GM21423 (cell line): ENCODE data around the gene PURB.
A peak's percentile ranks its signal among the peaks of the same experiment; 100 is the strongest.
"Not testable (repeated sequence)": the region's sequence is repeated elsewhere in the genome, so short reads cannot be mapped to it uniquely, and the experiment has no call there.

Experiments used
- ATAC-seq: cut with Tn5 transposase; IDR thresholded peaks from one replicate; pipeline ENCODE4 v1.9.1; 2021; ENCODE audit warnings: mild to moderate bottlenecking, moderate library complexity; ENCODE audit not compliant: unreplicated experiment

Gene PURB

DNA sequence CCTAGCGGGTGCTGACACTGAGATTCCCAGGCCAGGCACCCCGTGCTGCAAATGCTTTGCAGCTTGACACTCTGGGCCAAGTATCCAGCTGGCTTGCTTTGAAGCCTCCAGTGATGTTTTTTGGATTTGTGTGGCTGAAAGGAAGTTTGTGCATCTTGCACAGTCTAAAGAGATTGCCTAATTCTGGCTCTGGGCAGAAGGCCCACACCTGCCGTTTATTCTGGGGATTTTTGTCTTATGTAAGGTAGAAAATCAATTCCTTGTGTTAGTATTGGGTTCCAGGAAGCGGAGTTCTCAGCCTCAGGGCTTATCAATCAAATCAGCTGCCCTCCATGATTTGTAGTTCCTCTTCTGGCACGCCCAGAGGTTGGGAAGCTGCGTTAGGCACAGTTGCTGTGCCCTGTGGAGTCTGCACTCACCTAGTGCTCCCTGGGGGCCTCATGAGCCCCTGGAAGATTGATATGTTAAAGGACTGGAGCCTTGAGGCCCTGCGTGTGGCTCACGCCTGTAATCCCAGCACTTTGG lies 8.4 kb upstream of the PURB start:
- no peak for ATAC-seq

DNA sequence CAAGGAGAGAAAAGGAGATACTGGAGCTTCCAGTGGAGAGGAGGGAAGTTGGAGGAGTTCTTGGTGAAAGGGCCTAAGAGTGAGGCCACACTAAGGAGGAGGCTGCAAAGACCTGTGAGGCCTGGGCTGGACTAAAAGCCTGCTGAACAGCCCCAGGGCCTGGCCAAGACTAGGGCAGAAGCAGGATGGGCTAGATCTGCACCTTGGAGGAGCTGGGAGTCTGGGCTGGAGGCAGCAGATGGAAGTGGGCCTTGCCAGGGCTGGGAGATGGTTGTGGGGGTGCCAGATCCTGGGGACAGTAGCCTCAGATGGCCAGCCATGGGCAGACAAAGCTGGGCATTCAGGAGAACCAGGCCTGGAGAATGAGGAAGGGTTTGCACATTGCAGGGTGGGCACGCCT lies 6.5 kb upstream of the PURB start:
- ATAC-seq = no peak

DNA sequence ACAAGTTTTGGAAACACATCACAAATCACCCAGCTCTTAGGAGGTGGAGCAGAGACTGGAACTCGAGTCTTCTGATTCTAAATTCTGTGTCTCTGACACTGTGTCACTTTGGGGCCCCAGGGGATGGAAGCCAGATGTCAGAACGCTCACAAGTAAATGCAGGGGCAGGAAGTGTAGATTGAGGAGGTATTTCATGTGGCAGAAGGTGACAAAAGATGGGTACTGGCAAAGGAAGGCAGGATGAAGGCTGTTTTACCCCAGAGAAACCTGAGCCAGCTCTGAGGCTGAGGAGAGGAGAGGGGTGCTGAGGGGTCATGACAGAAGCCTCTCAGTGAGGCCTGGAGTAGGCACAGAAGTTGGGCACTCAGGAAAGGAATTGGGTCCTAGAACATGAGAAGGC lies 6.0 kb upstream of the PURB start:
- ATAC-seq = no peak

DNA sequence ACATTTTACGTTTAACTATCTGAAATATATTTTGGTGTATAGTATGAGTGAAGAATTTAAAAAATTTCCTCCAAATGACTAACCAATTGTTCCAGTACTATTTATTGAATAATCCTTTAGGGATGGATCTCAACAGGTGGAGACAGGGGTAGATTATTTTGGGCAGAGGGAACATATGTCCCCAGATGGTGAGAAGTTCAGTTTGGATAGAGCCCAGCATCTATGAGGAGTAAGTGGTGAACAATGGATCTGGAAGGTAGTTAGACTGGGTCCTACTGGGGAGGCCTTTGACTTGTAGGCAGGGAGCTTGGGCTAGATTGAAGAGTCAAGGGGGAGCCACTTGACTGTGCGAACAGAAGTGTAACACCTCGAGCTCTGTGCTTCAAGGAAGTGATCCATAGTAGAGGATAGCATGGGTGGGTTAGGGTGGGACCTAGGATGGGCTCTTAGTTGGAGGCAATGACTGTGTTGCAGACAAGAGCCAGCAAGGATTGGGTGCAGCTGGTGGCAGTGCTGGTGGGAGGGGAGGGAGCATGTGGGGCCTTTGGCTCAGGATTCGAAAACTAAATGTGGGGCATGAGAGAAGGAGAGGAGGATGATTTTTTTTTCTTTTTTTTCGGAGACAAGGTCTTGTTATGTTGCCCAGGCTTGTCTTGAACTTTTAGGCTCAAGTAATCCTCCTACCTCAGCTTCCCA lies 3.9 kb upstream of the PURB start:
- ATAC-seq = no peak

DNA sequence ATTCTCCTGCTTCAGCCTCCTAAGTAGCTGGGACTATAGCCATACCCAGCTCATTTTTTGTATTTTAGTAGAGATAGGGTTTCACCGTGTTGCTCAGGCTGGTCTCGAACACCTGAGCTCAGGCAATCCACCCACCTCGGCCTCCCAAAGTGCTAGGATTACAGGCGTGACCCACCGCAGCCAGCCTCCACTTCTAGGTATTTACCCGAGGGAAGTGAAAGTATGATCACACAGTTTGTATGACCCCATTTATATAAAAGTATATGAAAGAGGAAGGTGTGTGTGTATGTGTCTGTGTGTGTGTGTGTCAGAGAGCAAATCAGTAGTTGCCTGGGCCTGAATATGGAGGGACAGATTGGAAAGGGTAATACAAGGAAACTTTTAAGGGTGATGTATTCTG lies 2.0 kb upstream of the PURB start:
- no peak for ATAC-seq

DNA sequence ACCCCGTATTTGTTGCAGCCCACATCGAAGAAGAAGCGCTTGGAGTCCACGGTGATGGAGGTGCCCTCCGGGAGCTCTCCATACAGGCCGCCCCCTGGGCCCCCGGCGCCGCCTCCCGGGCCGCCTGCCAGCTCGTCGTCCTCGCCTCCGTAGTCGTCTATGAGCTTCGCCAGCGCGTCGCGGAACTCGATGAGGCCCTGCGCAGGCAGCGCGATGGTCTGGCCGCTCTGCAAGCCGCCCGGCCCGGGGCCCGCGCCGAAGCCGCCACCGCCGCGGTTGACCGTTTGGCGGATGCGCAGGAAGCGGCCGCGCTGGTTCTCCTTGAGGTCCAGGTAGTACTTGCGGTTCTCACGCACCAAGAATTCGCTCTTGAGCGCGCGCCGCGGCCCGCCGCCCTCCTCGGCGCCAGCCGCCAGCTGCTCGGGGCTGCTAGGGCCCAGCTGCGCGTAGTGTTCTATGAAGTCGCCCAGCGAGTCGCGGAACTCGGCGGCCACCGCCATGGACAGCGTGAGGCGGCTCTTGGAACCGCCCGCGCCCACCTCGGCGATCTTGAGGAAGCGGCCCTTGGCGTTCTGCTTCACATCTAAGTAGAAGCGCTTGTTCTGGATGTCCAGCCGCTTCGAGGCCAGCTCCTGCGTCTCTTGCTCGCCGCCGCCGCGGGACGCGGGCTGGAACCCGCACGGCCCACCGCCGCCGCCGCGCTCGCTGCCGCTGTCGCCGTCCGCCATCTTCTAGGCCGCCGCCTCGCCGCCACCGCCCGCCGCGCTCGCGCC lies 523 bp downstream of the PURB start:
- ATAC-seq = peak; percentile 17

DNA sequence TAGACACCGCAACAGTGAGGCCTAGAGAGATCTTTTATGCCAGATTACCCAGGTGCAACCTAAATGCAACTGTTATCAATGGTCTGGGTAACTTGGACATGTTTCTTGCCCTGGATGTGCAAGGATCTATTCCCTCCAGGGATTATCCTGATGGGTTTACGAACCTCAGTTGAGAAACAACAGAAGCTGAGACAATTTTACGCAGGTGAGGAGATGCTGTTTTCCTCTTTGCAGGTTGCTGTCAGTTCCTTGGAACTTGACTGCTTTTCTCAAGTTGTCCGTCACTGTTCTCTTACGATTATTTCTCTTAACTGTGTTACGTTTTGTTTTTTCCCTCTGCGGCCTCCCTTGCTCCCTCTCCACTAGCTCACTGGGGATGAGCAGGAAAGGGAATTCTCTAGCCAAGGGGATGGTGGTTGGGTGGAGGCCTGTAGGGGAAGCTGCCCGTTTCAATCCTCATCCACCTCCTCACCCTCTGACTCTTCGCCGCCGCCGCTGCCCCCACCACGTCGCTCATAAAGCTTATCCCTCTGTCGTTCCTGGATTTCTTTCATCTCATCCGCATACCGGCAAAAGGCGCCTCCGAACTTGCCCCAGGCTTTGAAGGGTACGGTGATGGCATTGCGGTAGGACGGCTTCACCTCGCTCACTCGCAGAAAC lies 1.2 kb downstream of the PURB start:
- no peak for ATAC-seq

DNA sequence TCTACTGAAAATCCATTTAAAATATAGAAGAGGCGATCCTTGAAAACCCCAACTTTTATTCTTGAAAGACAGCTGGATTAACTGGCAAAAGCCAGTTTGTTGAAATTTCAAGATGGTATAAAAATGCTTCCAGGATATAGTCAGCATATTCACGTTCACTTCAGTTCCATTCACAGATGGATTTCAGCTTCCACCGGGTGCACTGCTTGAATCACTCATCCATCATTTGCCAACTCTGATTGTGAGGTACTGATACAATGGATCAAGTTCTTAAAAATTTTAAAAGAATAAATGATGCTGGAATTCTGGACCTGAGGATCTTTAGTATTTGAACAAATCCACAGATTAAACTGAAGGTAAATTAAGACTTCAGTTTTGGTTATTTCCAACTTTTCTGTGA lies 2.4 kb downstream of the PURB start:
- ATAC-seq = no peak

DNA sequence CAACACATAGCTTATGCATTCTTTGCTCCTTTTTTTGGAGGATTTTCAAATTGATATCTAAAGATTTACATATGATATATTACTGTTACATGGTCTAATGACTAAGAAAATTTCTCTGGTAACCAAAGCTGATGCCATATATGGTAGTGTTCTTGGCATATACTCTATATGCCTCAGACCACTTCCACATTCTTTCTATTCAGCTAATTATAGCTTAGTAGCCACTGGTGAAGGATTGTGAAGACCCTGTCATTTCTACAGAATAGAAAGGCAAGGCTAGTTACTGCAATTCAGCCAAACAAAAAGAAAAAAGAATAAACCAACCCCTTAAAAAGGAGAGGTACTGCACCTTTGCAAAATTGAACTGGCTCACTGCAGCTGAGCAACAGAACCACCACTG lies 3.7 kb downstream of the PURB start:
- peak; percentile 19 for ATAC-seq

DNA sequence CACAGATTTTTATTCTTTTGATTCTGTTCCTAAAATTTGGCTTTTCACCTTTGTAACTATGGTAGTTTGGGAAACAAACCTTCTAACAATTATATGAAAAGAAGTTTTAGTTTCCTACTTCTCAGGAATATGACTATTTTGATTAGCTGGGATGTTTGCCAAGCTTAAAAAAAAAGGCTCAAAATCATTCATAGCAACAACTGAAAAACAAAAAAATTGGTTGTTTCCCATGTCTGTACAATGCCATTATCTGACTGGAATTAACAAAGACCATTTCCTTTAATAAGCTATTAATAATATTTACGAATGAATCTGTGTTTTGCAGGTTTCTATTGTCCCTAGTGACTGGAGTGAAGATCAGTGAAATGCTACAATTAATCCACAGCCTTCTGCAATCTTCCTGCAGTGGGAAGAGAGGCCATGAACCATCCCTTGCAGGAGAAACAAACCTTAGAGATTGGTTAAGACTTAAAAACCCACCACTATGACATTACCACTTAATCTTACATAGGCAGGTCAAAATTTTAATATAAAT lies 4.2 kb downstream of the PURB start:
- no peak for ATAC-seq

DNA sequence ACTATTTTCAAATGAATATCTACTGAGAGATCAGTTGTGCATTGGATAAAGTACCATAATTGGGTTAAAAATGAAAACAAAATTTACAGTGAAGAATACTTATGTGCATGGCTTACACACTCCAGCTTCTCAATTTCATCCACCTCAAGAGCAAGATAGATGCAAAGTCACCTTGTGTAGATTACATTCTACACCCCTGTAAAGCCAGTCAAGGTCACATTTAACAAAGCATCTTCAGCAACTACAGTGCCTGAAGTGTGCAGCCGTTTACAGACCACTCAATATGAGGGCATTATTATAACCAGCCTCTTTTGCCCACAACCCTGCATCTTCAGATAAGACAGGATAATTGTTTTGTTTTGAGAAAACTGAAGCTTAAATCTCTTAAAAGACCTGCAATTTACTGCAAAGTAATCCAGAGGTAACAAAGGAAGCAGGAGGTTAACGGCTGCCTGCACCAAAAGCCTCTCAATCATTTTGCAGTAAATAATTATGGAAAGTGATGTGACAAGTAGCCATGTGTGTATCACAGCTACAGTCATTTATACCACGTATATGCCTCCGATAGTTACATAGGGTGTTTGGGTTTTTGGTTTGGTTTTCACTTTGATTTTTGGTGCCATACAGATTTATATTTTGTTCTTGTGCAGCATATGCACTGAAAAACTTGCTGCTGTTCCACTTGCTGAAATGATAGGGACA lies 4.9 kb downstream of the PURB start:
- ATAC-seq = no peak

DNA sequence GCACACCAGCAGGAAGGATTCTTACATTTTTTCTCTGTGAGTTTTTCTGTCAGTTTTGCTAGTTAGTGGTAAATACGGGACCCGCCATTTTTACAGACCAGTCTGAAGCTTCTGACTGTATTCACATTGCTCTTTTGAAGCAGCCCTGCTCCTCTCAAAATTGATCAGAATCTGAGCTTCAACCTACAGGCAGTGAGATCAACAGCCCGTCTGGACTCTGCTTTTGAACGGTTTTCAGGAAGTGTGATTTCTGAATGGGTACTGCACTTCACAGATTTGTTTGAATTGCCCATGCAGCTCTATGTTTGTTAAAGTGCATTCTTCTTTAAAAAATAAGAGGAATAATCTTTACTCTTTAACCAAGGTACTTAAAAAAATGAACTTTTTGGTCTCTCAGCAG lies 8.9 kb downstream of the PURB start:
- ATAC-seq = no peak

DNA sequence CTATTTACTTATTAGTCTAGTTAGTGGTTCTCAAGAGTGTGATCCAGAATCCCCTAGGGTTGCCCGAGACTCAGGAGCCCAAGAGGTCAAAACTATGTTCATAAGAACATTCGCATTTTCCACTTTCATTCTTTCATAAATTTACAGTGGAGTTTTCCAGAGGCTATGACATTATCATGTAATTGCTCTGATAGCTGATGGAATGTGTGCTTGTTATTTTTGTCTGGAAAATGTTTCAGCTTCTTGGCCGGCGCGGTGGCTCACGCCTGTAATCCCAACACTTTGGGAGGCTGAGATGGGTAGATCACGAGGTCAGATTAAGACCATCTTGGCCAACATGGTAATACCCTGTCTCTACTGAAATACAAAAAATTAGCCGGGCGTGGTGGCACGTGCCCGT lies 10.1 kb downstream of the PURB start:
- ATAC-seq = no peak

DNA sequence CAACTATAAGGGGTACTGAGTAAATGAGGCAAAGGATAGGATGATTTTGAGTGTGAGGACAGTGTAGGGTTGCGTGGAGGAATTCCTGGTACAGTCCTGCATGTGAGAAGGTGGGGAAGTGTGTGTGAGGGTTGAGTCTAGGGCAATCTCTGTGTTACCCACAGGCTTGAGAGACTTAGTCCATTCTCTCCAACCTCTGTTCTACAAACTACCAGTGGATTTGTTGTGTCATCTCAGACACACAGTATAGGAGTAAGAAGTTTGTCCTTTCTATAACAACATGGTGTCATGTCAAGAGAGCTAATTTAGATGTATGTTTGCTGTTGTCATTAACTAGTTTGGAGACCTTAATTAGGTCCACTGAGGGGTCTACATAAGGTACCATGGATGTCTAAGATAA lies 12.5 kb downstream of the PURB start:
- ATAC-seq = no peak

DNA sequence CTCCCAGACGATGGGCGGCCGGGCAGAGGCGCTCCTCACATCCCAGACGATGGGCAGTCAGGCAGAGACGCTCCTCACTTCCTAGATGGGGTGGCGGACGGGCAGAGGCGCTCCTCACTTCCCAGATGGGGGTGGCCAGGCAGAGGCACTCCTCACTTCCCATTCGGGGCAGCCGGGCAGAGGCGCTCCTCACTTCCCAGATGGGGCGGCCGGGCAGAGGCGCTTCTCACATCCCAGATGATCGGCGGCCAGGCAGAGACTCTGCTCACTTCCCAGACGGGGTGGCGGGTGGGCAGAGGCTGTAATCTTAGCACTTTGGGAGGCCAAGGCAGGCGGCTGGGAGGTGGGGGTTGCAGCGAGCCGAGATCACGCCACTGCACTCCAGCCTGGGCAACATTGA lies 13.4 kb downstream of the PURB start:
- not testable (repeated sequence) for ATAC-seq

DNA sequence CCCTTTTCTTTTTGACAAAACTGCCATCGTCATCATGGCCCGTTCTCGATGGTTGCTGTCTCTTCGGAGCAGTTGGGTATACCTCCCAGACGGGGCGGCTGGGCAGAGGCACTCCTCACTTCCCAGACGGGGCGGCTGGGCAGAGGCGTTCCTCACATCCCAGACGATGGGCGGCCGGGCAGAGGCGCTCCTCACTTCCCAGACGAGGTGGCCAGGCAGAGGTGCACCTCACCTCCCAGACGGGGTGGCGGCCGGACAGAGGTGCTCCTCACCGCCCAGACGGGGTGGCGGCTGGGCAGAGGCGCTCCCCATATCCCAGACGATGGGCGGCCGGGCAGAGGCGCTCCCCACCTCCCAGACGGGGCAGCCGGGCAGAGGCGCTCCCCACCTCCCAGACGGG lies 14.6 kb downstream of the PURB start:
- ATAC-seq = not testable (repeated sequence)

DNA sequence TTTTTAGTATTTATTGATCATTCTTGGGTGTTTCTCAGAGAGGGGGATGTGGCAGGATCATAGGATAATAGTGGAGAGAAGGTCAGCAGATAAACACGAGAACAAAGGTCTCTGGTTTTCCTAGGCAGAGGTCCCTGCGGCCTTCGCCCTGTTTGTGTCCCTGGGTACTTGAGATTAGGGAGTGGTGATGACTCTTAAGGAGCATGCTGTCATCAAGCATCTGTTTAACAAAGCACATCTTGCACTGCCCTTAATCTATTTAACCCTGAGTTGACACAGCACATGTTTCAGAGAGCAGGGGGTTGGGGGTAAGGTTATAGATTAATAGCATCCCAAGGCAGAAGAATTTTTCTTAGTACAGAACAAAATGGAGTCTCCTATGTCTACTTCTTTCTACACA lies 15.0 kb downstream of the PURB start:
- not testable (repeated sequence) for ATAC-seq

DNA sequence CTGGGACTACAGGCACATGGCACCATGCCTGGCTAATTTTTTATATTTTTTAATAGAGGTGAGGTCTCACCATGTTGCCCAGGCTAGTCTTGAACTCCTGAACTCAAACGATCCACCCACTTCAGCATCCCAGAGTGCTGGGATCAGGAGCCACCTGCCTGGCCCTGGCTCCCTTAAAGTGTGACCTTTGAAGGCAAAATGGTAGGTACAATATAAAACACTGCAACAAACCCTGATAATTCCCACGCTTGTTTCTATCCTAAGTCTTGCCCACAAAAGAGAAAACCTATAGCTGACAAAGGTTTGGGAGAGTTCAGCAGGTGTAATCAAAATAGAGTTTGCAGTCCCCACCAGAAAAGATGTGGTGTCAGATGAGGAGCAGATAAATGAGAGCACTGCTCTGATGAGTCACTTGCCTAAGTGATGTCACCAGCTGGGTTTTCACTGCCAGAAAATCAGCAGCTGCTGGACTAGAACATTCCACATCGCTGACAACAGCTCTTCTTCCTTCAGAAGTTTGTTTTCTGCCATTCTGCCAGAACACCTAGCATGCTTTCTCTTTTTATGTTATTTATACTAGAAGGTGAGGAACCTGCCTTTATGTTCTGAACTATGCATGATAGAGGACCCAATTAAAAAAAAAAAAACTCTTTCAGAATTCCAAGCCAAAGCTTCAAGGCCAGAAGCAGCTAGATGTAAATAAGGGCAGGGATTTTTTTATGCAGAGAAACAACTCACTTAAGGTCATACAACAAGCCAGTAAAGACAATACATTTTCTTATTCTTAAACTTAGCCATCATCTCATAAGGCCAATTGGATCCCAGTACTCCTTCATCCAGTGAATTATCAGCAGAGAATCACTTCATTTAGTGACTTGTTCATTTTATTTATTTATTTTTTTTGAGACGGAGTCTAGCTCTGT lies 18.0 kb downstream of the PURB start:
- ATAC-seq = no peak

DNA sequence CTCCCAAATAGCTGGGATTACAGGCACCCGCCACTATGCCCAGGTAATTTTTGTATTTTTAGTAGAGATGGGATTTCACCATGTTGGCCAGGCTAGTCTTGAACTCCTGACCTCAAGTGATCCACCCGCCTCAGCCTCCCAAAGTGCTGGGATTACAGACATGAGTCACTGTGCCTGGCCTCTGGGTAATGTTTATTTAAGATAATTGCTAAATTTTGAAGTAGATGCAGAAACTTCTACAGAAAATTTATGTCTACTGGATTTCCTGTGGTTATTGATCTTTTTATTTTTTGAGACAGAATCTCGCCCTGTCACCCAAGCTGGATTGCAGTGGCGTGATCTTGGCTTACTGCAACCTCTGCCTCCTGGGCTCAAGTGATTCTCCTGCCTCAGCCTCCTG lies 23.4 kb downstream of the PURB start:
- not testable (repeated sequence) for ATAC-seq

DNA sequence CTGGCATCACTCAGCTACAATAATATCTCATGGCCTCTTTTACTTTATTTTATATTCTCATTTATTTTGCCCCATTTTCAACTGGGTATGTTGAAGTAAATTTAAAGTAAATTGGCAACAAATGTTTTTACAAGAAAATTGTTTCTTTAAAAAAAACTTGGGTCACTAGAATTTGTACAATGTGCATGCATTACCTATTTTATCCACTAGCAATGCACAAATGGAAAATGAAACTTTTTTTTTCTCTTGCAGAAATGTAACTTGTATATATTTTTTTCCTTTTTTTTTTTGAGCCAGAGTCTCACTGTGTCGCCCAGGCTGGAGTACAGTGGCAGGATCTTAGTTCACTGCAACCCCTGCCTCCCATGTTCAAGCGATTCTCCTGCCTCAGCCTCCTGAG lies 27.2 kb downstream of the PURB start:
- no peak for ATAC-seq
